GM19468 (cell line): ENCODE results near the gene FTO.

Experiments used
- ATAC-seq: cut with Tn5 transposase; IDR thresholded peaks from one replicate; pipeline ENCODE4 v1.9.1; 2021; ENCODE audit warnings: mild to moderate bottlenecking, moderate library complexity, moderate number of reproducible peaks; ENCODE audit not compliant: unreplicated experiment; ENCODE audit errors: extremely low read depth

Gene FTO

GRCh38 chr16:53745753-53746266, 41.9 kb downstream of the FTO start:
- ATAC-seq: no peak

- no peak for ATAC-seq
These were observed 48.6 kb downstream of the FTO start for GRCh38 chr16:53752560-53752959.

- no peak for ATAC-seq
These were observed 49.5 kb downstream of the FTO start for GRCh38 chr16:53753431-53753830.

- no peak for ATAC-seq
These were observed 51.3 kb downstream of the FTO start for GRCh38 chr16:53755026-53755910.

GRCh38 chr16:53756275-53756996, 52.5 kb downstream of the FTO start:
- no peak for ATAC-seq

GRCh38 chr16:53757971-53758609, 54.1 kb downstream of the FTO start:
- no peak for ATAC-seq

GRCh38 chr16:53761962-53762703, 58.2 kb downstream of the FTO start:
- ATAC-seq: no peak

- no peak for ATAC-seq
These were observed 62.5 kb downstream of the FTO start for GRCh38 chr16:53766304-53767016.

- ATAC-seq: no peak
These were observed 64.2 kb downstream of the FTO start for GRCh38 chr16:53768167-53768566.

GRCh38 chr16:53768593-53768992, 64.6 kb downstream of the FTO start:
- no peak for ATAC-seq

GRCh38 chr16:53769185-53769584, 65.2 kb downstream of the FTO start:
- ATAC-seq: no peak

GRCh38 chr16:53769787-53770186, 65.8 kb downstream of the FTO start:
- ATAC-seq: no peak

- no peak for ATAC-seq
These were observed 66.7 kb downstream of the FTO start for GRCh38 chr16:53770641-53771040.

- ATAC-seq: no peak
These were observed 67.9 kb downstream of the FTO start for GRCh38 chr16:53771655-53772497.

GRCh38 chr16:53773150-53773846, 69.3 kb downstream of the FTO start:
- ATAC-seq: no peak

GRCh38 chr16:53773881-53774280, 69.9 kb downstream of the FTO start:
- ATAC-seq: no peak

GRCh38 chr16:53775106-53775820, 71.3 kb downstream of the FTO start:
- ATAC-seq: no peak
